Astrocyte (in vitro differentiated cells and primary cell): ENCODE results near the gene SLC25A26.

ENCODE experiments used
- EZH2 ChIP-seq: IDR thresholded peaks from 2 replicates; pipeline ENCODE4 v1.6.1; 2012; ENCODE audit warnings: mild to moderate bottlenecking, low read length, inconsistent platforms; ENCODE audit not compliant: insufficient read depth
- TF ChIP-seq, protein P1 (sequence below): IDR thresholded peaks from 2 replicates; pipeline ENCODE4 v1.5.1; 2011; ENCODE audit warnings: low read depth, mild to moderate bottlenecking, inconsistent platforms, low read length, moderate library complexity; ENCODE audit not compliant: insufficient read depth

DNA sequence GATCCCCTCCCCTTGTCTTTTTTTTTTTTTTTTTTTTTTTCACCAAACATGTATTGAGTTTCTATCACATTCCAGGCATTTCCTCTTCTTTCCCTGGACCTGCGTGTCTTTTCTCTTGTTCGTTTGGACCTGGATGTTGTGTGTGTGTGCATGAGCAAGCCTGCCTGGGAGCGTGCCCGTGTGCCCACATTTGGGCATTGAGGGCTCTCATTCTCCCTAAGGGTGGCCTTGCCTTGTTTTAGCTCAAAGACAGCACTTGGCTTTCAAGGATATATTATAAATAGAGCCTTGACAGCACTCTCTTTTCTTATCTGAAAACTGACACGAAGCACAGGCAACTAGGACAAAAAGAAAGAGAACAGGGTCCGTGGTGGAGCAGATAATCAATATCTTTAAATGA lies 39.0 kb upstream of the SLC25A26 start:
- TF ChIP-seq, protein P1, sequence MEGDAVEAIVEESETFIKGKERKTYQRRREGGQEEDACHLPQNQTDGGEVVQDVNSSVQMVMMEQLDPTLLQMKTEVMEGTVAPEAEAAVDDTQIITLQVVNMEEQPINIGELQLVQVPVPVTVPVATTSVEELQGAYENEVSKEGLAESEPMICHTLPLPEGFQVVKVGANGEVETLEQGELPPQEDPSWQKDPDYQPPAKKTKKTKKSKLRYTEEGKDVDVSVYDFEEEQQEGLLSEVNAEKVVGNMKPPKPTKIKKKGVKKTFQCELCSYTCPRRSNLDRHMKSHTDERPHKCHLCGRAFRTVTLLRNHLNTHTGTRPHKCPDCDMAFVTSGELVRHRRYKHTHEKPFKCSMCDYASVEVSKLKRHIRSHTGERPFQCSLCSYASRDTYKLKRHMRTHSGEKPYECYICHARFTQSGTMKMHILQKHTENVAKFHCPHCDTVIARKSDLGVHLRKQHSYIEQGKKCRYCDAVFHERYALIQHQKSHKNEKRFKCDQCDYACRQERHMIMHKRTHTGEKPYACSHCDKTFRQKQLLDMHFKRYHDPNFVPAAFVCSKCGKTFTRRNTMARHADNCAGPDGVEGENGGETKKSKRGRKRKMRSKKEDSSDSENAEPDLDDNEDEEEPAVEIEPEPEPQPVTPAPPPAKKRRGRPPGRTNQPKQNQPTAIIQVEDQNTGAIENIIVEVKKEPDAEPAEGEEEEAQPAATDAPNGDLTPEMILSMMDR, result no peak
- TF ChIP-seq EZH2, result no peak
